Measurements from ENCODE around the gene GRWD1.

GRWD1 gene

GRCh38 chr19:48493718-48494401 lies 48.1 kb downstream of the GRWD1 start:
- H4K20me1 ChIP-seq (ENCODE audit: insufficient read depth, low read length), result no peaks in the 10 kb centered on the region
- no peaks in the 10 kb centered on the region for H3K9me2 ChIP-seq (ENCODE audit: low read depth, low read length)
- H3K4me1 ChIP-seq (ENCODE audit: insufficient read depth, low read length, severe bottlenecking), result peaks cover 8% of the 10 kb centered on the region
- no peak overlapping the region for H2AFZ ChIP-seq (ENCODE audit: low read length)
- H3K27ac ChIP-seq (ENCODE audit: low read depth, low read length, poor library complexity, severe bottlenecking), result no peak overlapping the region
- peak overlapping the region; percentile 58 for H3K4me3 ChIP-seq (ENCODE audit: low read depth, low read length, poor library complexity, severe bottlenecking)
- TF ChIP-seq EZH2 (IDR thresholded peaks at IDR 0.05; ENCODE audit: borderline replicate concordance, low read length), result no peak
- TF ChIP-seq CTCF (IDR thresholded peaks at IDR 0.05; ENCODE audit: low read length), result no peak
- H3K9me3 ChIP-seq (ENCODE audit: low read length), result no peaks in the 10 kb centered on the region
- H3K27me3 ChIP-seq (ENCODE audit: insufficient read depth, low read length), result no peaks in the 10 kb centered on the region
- peak overlapping the region; percentile 77 for H3K4me2 ChIP-seq (ENCODE audit: low read length)
- H3F3A ChIP-seq (ENCODE audit: insufficient read depth, low read length), result no peaks in the 10 kb centered on the region
- no peaks in the 10 kb centered on the region for H3K79me2 ChIP-seq (ENCODE audit: insufficient read depth, low read length)
- peak overlapping the region; percentile 40; the same call in 1 of the 2 replicates for H3K9ac ChIP-seq (ENCODE audit: low read length)
- no peaks in the 10 kb centered on the region for H3K36me3 ChIP-seq (ENCODE audit: insufficient read depth, low read length)

GRCh38 chr19:48495396-48495795 lies 49.6 kb downstream of the GRWD1 start:
- TF ChIP-seq EZH2 (IDR thresholded peaks at IDR 0.05; ENCODE audit: borderline replicate concordance, low read length) (no peak), CTCF (IDR thresholded peaks at IDR 0.05; ENCODE audit: low read length) (no peak)
- no peak overlapping the region for H2AFZ ChIP-seq (ENCODE audit: low read length)
- no peak overlapping the region for H3K27ac ChIP-seq (ENCODE audit: low read depth, low read length, poor library complexity, severe bottlenecking)
- H3K9ac ChIP-seq (ENCODE audit: low read length), result no peak overlapping the region
- H4K20me1 ChIP-seq (ENCODE audit: insufficient read depth, low read length), result no peaks in the 10 kb centered on the region
- no peaks in the 10 kb centered on the region for H3K36me3 ChIP-seq (ENCODE audit: insufficient read depth, low read length)
- H3K4me2 ChIP-seq (ENCODE audit: low read length), result no peak overlapping the region
- H3F3A ChIP-seq (ENCODE audit: insufficient read depth, low read length), result no peaks in the 10 kb centered on the region
- no peaks in the 10 kb centered on the region for H3K9me2 ChIP-seq (ENCODE audit: low read depth, low read length)
- no peaks in the 10 kb centered on the region for H3K27me3 ChIP-seq (ENCODE audit: insufficient read depth, low read length)
- H3K79me2 ChIP-seq (ENCODE audit: insufficient read depth, low read length), result no peaks in the 10 kb centered on the region
- H3K9me3 ChIP-seq (ENCODE audit: low read length), result no peaks in the 10 kb centered on the region
- peaks cover 8% of the 10 kb centered on the region for H3K4me1 ChIP-seq (ENCODE audit: insufficient read depth, low read length, severe bottlenecking)
- no peak overlapping the region for H3K4me3 ChIP-seq (ENCODE audit: low read depth, low read length, poor library complexity, severe bottlenecking)

DNA sequence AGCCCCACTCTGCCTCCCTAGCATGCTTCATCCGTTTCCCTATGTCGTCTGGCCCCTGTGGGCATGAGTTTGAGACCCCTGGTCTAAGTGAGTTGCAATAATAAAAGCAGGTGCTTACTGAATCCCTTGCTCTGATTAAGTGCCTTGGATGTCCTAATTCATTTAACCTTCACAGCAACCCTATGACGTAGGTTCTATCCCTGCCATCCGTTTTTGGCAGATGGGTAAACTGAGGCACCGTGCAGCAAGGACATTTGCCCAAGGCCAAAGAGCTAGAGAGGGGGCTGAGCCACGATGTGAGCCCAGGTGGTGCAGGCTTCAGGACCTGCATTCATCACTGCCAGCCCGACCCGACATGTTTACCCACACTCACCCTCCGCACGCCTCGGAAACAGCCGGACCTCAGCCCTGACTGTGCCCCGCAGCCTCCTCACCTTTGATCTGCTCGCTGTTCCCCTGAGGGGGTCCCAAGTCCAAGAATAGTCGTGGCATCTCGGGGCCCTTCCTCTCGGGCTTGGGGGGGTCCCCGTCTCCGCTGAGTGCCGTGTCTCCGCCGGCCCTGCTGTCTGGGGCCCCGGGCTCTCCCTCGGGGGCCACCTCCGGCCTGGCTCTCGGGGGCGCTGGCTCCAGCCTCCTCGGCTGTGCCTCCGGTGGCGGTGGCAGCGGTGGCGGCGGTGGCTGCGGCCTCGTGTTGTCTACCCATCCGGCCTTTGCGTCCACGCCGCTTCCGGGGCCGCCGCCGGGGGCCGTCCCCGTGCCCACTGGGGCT lies 51.4 kb downstream of the GRWD1 start:
- Histone ChIP-seq H3K36me3 (ENCODE audit: insufficient read depth, low read length) (no peaks in the 10 kb centered on the region), H3K9me2 (ENCODE audit: low read depth, low read length) (no peaks in the 10 kb centered on the region), H3K4me2 (ENCODE audit: low read length) (no peak overlapping the region), H4K20me1 (ENCODE audit: insufficient read depth, low read length) (no peaks in the 10 kb centered on the region), H2AFZ (ENCODE audit: low read length) (no peak overlapping the region), H3K4me1 (ENCODE audit: insufficient read depth, low read length, severe bottlenecking) (peaks cover 10% of the 10 kb centered on the region), H3K4me3 (ENCODE audit: low read depth, low read length, poor library complexity, severe bottlenecking) (no peak overlapping the region), H3K79me2 (ENCODE audit: insufficient read depth, low read length) (no peaks in the 10 kb centered on the region), H3K9me3 (ENCODE audit: low read length) (no peaks in the 10 kb centered on the region), H3K27me3 (ENCODE audit: insufficient read depth, low read length) (no peaks in the 10 kb centered on the region), H3K27ac (ENCODE audit: low read depth, low read length, poor library complexity, severe bottlenecking) (no peak overlapping the region), H3K9ac (ENCODE audit: low read length) (no peak overlapping the region), H3F3A (ENCODE audit: insufficient read depth, low read length) (no peaks in the 10 kb centered on the region)
- TF ChIP-seq CTCF (IDR thresholded peaks at IDR 0.05; ENCODE audit: low read length) (no peak), EZH2 (IDR thresholded peaks at IDR 0.05; ENCODE audit: borderline replicate concordance, low read length) (no peak)
